ENCODE data around the gene TNIK.

Gene TNIK

DNA sequence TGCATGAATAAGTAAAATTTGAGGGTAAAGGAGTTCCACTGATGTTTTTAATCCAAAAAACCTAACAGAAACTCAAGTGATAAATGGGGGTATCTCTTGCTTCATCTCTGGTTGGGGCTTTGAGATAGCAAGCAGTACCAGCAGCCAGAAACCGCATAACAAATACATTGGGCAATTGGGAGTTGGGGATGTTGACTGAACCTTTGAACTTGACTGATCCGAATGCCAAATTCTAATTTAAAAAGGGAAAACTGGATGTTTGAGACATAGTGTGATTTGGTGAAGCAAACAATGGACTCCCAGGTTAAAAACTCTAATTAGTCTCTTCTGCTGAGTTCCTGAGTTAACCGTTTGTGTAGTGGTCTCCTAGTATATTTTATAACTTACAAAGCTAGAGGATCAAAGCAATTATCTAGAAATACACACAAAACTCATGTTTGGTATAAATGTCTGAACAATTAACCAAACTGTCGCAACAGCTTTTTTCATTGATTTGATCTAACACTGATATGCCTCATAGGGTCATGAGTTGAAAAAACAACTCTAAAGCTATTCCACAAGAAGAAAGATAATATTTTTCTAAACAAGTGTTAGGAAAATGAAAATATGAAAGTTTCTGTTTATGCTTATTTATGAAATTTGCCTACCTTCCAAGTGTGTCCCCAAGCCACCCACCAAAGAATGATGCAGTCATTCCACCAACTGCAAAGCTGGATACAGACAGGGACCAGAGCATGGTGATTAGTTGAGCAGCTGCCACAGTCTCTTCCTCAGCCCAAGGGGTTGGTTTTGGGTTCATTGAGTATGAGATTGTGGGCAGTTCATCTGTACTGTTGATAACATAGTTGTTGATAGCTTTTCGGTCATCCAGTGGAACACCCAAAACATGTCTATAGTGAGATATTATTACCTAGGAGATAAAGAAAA, 446.1 kb downstream of the TNIK start:
- Histone ChIP-seq H2AFZ (ENCODE audit: low read length) (no peak overlapping the region), H3K4me3 (ENCODE audit: low read depth, low read length, poor library complexity, severe bottlenecking) (no peak overlapping the region), H3F3A (ENCODE audit: insufficient read depth, low read length) (no peaks in the 10 kb centered on the region), H3K4me1 (ENCODE audit: insufficient read depth, low read length, severe bottlenecking) (no peaks in the 10 kb centered on the region), H3K36me3 (ENCODE audit: insufficient read depth, low read length) (no peaks in the 10 kb centered on the region), H3K9me3 (ENCODE audit: low read length) (no peaks in the 10 kb centered on the region), H3K9me2 (ENCODE audit: low read depth, low read length) (no peaks in the 10 kb centered on the region), H3K4me2 (ENCODE audit: low read length) (no peak overlapping the region), H3K27ac (ENCODE audit: low read depth, low read length, poor library complexity, severe bottlenecking) (no peak overlapping the region), H3K9ac (ENCODE audit: low read length) (no peak overlapping the region), H3K27me3 (ENCODE audit: insufficient read depth, low read length) (no peaks in the 10 kb centered on the region), H4K20me1 (ENCODE audit: insufficient read depth, low read length) (no peaks in the 10 kb centered on the region), H3K79me2 (ENCODE audit: insufficient read depth, low read length) (no peaks in the 10 kb centered on the region)
- no peak for TF ChIP-seq EZH2 (IDR thresholded peaks at IDR 0.05; ENCODE audit: borderline replicate concordance, low read length)
- TF ChIP-seq, protein P1, sequence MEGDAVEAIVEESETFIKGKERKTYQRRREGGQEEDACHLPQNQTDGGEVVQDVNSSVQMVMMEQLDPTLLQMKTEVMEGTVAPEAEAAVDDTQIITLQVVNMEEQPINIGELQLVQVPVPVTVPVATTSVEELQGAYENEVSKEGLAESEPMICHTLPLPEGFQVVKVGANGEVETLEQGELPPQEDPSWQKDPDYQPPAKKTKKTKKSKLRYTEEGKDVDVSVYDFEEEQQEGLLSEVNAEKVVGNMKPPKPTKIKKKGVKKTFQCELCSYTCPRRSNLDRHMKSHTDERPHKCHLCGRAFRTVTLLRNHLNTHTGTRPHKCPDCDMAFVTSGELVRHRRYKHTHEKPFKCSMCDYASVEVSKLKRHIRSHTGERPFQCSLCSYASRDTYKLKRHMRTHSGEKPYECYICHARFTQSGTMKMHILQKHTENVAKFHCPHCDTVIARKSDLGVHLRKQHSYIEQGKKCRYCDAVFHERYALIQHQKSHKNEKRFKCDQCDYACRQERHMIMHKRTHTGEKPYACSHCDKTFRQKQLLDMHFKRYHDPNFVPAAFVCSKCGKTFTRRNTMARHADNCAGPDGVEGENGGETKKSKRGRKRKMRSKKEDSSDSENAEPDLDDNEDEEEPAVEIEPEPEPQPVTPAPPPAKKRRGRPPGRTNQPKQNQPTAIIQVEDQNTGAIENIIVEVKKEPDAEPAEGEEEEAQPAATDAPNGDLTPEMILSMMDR (IDR thresholded peaks at IDR 0.05; ENCODE audit: low read length): no peak

DNA sequence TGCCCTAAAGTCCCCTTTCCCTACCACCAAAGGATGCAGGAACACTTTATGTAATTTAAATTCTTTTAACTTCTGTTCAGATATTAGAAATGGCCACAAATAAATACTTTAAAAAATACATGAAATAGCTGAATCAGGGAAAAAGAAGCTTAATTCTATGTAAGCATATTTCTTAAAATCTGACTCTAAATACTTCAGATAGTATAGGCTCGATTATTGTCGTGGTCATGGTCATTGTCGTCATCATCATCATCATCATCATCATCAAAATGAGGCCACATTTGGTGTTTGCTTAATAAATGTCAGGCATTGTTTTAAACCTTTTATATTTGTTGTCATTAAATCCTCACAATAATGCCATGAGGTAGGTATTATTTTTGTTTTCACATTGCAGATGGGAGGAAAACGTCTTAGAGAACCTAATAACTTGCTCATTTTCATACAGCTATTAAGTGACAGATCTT, 448.3 kb downstream of the TNIK start:
- no peaks in the 10 kb centered on the region for H3K36me3 ChIP-seq (ENCODE audit: insufficient read depth, low read length)
- H3K4me1 ChIP-seq (ENCODE audit: insufficient read depth, low read length, severe bottlenecking): no peaks in the 10 kb centered on the region
- no peak for TF ChIP-seq EZH2 (IDR thresholded peaks at IDR 0.05; ENCODE audit: borderline replicate concordance, low read length)
- TF ChIP-seq, protein P1 (IDR thresholded peaks at IDR 0.05; ENCODE audit: low read length): no peak
- no peaks in the 10 kb centered on the region for H3K9me2 ChIP-seq (ENCODE audit: low read depth, low read length)
- no peak overlapping the region for H2AFZ ChIP-seq (ENCODE audit: low read length)
- no peak overlapping the region for H3K4me2 ChIP-seq (ENCODE audit: low read length)
- no peaks in the 10 kb centered on the region for H3K27me3 ChIP-seq (ENCODE audit: insufficient read depth, low read length)
- H3K9ac ChIP-seq (ENCODE audit: low read length): no peak overlapping the region
- H3F3A ChIP-seq (ENCODE audit: insufficient read depth, low read length): no peaks in the 10 kb centered on the region
- no peaks in the 10 kb centered on the region for H3K79me2 ChIP-seq (ENCODE audit: insufficient read depth, low read length)
- H3K27ac ChIP-seq (ENCODE audit: low read depth, low read length, poor library complexity, severe bottlenecking): no peak overlapping the region
- no peaks in the 10 kb centered on the region for H4K20me1 ChIP-seq (ENCODE audit: insufficient read depth, low read length)
- H3K4me3 ChIP-seq (ENCODE audit: low read depth, low read length, poor library complexity, severe bottlenecking): no peak overlapping the region
- no peaks in the 10 kb centered on the region for H3K9me3 ChIP-seq (ENCODE audit: low read length)

Measured in OCI-LY1 (cell line).